IMR-90 (cell line): ENCODE data around the gene MAPKAPK2. TPM values are rescaled to one million over a fixed set of nuclear protein-coding genes. Genes with fewer than 3 reads are reported as not detected.

ENCODE experiments used
- ATAC-seq: fragments of 200-7000 bp; cut with Tn5 transposase; 2 replicates; pipeline ENCODE4 v1.9.1; 2020; ENCODE audit warnings: low read depth, mild to moderate bottlenecking, moderate library complexity
- BruUV-seq: library from RNA; stranded (reverse); fragments of 400-500 nt; replicated peaks from 2 replicates; lab custom pipeline; 2021; lab: Mats Ljungman, UMichigan
- CTCF ChIA-PET: fragments of 300-600 bp; formaldehyde crosslinking; extraction: SDS; loops from one replicate; lab custom pipeline; 2021; ENCODE audit warnings: antibody characterized with exemption; lab: Yijun Ruan, JAX
- POLR2A ChIA-PET: fragments of 300-600 bp; sonication (Branson Sonifier 250); formaldehyde crosslinking; loops from one replicate; lab custom pipeline; 2022; ENCODE audit warnings: antibody characterized with exemption; ENCODE audit not compliant: unreplicated experiment; lab: Charles Lee
- DNase-seq: peaks from one replicate; pipeline ENCODE4 v3.0.0; 2013
- H2AFZ ChIP-seq: replicated peaks from 2 replicates; pipeline ENCODE3; 2013; ENCODE audit warnings: low read length, mild to moderate bottlenecking; ENCODE audit not compliant: poor library complexity
- H2AK5ac ChIP-seq: 2 replicates; pipeline ENCODE4 v1.6.1; 2013; ENCODE audit warnings: low read depth, low read length, inconsistent platforms
- H2AK9ac ChIP-seq: replicated peaks from 2 replicates; pipeline ENCODE3; 2013; ENCODE audit warnings: mild to moderate bottlenecking, low read depth, low read length, moderate library complexity; ENCODE audit not compliant: poor library complexity
- H2BK120ac ChIP-seq: 2 replicates; pipeline ENCODE4 v1.6.1; 2013; ENCODE audit warnings: low read depth, low read length, inconsistent platforms
- H2BK15ac ChIP-seq: 3 replicates; pipeline ENCODE4 v1.6.1; 2013; ENCODE audit warnings: low read depth, low read length, inconsistent platforms
- H2BK20ac ChIP-seq: 2 replicates; pipeline ENCODE4 v1.6.1; 2013; ENCODE audit warnings: low read depth, mild to moderate bottlenecking, inconsistent platforms, low read length, moderate library complexity
- H2BK5ac ChIP-seq: 2 replicates; pipeline ENCODE4 v1.6.1; 2013; ENCODE audit warnings: mild to moderate bottlenecking, low read depth, low read length, inconsistent platforms; ENCODE audit not compliant: poor library complexity, severe bottlenecking
- H3K14ac ChIP-seq: replicated peaks from 2 replicates; pipeline ENCODE4 v1.6.1; 2013; ENCODE audit warnings: low read depth, low read length, inconsistent platforms
- H3K18ac ChIP-seq: 2 replicates; pipeline ENCODE4 v1.6.1; 2013; ENCODE audit warnings: low read depth, low read length, control low read depth
- H3K23ac ChIP-seq: 2 replicates; pipeline ENCODE4 v1.6.1; 2013; ENCODE audit warnings: low read depth, low read length, inconsistent platforms
- H3K27ac ChIP-seq: 2 replicates; pipeline ENCODE4 v1.5.1; 2013; ENCODE audit warnings: mild to moderate bottlenecking, control low read depth, low read length; ENCODE audit not compliant: insufficient read depth
- H3K27me3 ChIP-seq: 2 replicates; pipeline ENCODE4 v1.6.1; 2013; ENCODE audit warnings: low read length; ENCODE audit not compliant: control insufficient read depth, insufficient read depth
- H3K36me3 ChIP-seq: 2 replicates; pipeline ENCODE4 v1.6.1; 2013; ENCODE audit warnings: low read length, mixed read lengths; ENCODE audit not compliant: control insufficient read depth, insufficient read depth
- H3K4ac ChIP-seq: 2 replicates; pipeline ENCODE4 v1.6.1; 2013; ENCODE audit warnings: low read depth, low read length, inconsistent platforms
- H3K4me1 ChIP-seq: 2 replicates; pipeline ENCODE4 v1.6.1; 2013; ENCODE audit warnings: low read length, mixed read lengths; ENCODE audit not compliant: control insufficient read depth, insufficient read depth
- H3K4me2 ChIP-seq: 2 replicates; pipeline ENCODE4 v1.6.1; 2013; ENCODE audit warnings: low read depth, mild to moderate bottlenecking, control low read depth, low read length, moderate library complexity
- H3K4me3 ChIP-seq: 2 replicates; pipeline ENCODE4 v1.5.1; 2013; ENCODE audit warnings: low read depth, mild to moderate bottlenecking, control low read depth, low read length, moderate library complexity; ENCODE audit not compliant: insufficient read depth
- H3K56ac ChIP-seq: 2 replicates; pipeline ENCODE4 v1.6.1; 2013; ENCODE audit warnings: low read length, inconsistent platforms; ENCODE audit not compliant: insufficient read depth; ENCODE audit errors: extremely low read depth
- H3K79me1 ChIP-seq, 2 experiments: 2 replicates each; pipeline ENCODE4 v1.6.1; 2013; ENCODE audit warnings: low read length in 2 of 2, inconsistent platforms in 1 of 2, low read depth in 1 of 2
- H3K9ac ChIP-seq: 2 replicates; pipeline ENCODE4 v1.6.1; 2013; ENCODE audit warnings: low read depth, low read length, control low read depth
- H3K9me1 ChIP-seq: 2 replicates; pipeline ENCODE4 v1.6.1; 2013; ENCODE audit warnings: low read length, inconsistent platforms; ENCODE audit not compliant: insufficient read depth
- H3K9me3 ChIP-seq: 2 replicates; pipeline ENCODE4 v1.6.1; 2013; ENCODE audit warnings: low read length; ENCODE audit not compliant: control insufficient read depth, insufficient read depth
- H4K20me1 ChIP-seq: 2 replicates; pipeline ENCODE4 v1.6.1; 2013; ENCODE audit warnings: low read length, inconsistent platforms; ENCODE audit not compliant: insufficient read depth
- H4K5ac ChIP-seq: 2 replicates; pipeline ENCODE4 v1.6.1; 2013; ENCODE audit warnings: mild to moderate bottlenecking, low read depth, low read length, control low read depth
- H4K8ac ChIP-seq, 2 experiments: 2 replicates each; pipeline ENCODE4 v1.6.1; 2013; ENCODE audit warnings: low read depth in 2 of 2, low read length in 2 of 2, control low read depth in 1 of 2, inconsistent platforms in 1 of 2
- H4K91ac ChIP-seq: 2 replicates; pipeline ENCODE4 v1.6.1; 2013; ENCODE audit warnings: low read depth, low read length, inconsistent platforms; ENCODE audit not compliant: insufficient read depth
- NFE2L2 ChIP-seq: fragments of 150-350 bp; IDR thresholded peaks from 2 replicates; pipeline ENCODE4 v1.6.1; 2016; ENCODE audit warnings: low read depth, mild to moderate bottlenecking, low read length
- WGBS, 2 experiments: methylation state at CpG; one replicate each; pipeline versions ENCODE4 v1.1.5 to v1.1.7; 2013; ENCODE audit warnings: missing lambda C conversion rate in 2 of 2; ENCODE audit not compliant: insufficient read length in 1 of 2; ENCODE audit errors: extremely low coverage in 2 of 2; 5-methylcytosine and 5-hydroxymethylcytosine counted together
- dilution Hi-C: fragments of 300-500 bp; cut with HindIII; formaldehyde crosslinking; loops from one replicate; pipeline ENCODE4 v1.14.3; 2018; ENCODE audit warnings: low sequenced_read_pairs; ENCODE audit not compliant: unreplicated experiment
- in situ Hi-C: fragments of 300-500 bp; cut with MboI; formaldehyde crosslinking; loops from 3 replicates; pipeline ENCODE4 v1.14.3; 2019; ENCODE audit warnings: low sequenced_read_pairs, inconsistent platforms, mixed read lengths
- intact Hi-C: fragments of 100-400 bp; cut with micrococcal nuclease; formaldehyde crosslinking; loops from 2 replicates; pipeline ENCODE4 v1.10.0; 2022
- polyA plus RNA-seq, 3 experiments: library from polyadenylated mRNA; depleted of rRNA; stranded (reverse); fragments of >200 nt; gene quantifications; 2 replicates each; pipeline ENCODE4 v1.2.3, GENCODE V29; 2012; ENCODE audit warnings: low replicate concordance in 1 of 3
- total RNA-seq: library from RNA; depleted of rRNA; stranded (reverse); fragments of >200 nt; gene quantifications from 2 replicates; pipeline ENCODE4 v1.2.3, GENCODE V29; 2012

Gene MAPKAPK2
- total and polyA plus RNA-seq, 2 of the 4 experiments (the other 2 are of a cell fraction) = 56.5 to 66.4 TPM

DNA sequence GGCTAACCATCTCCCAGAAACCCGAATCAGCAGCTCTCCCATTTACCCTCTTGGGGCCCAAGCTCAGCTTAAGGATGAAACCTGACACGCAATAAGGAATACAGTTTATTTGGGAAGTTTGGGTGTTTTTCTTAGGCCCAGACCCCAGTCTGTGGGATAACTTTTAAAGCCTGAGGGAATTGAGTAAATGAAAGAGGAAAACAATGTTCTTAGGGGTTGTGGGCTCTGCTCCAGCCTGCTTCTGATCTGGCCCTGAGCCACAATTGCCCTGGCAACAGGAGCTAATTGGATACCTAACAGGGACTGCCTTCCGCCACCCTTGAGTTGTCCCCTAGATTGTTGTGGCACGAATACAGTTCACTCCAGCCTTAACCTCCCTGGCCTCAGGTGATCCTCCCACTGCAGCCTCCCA lies 29.2 kb upstream of the MAPKAPK2 start:
- POLR2A ChIA-PET = no interaction called here

More for the DNA sequence above, 29.2 kb upstream of the MAPKAPK2 start:
- no peak overlapping the region for H2BK20ac ChIP-seq
- H3K14ac ChIP-seq = no peak overlapping the region
- CTCF ChIA-PET = interaction anchor here (3.0 kb wide), 1 partner anchor 9 kb away, joined by 12 read pairs; no protein-coding TSS in a partner anchor
- H3K4me2 ChIP-seq = no peak overlapping the region
- no peak overlapping the region for H3K18ac ChIP-seq
- no peak overlapping the region for H2AK9ac ChIP-seq
- H3K9ac ChIP-seq = no peak overlapping the region
- H4K8ac ChIP-seq = no peak overlapping the region
- H2AFZ ChIP-seq = no peak overlapping the region
- no peak overlapping the region for H2BK5ac ChIP-seq
- intact Hi-C loops (no loop called here), dilution Hi-C loops (no loop called here), in situ Hi-C loops (no loop called here)
- ATAC-seq = no peak
- peaks cover 2% of the 10 kb centered on the region; the same call in 1 of the 2 replicates for H3K4me1 ChIP-seq
- H3K4ac ChIP-seq = no peak overlapping the region
- no peak overlapping the region for H2AK5ac ChIP-seq
- WGBS, 2 experiments = 100% methylated on average over 1 of the region's 4 CpGs; no CpG with 5 or more reads in 1 of the 2 experiments
- H3K9me3 ChIP-seq = peaks cover 2% of the 10 kb centered on the region; the same call in 1 of the 2 replicates
- no peak overlapping the region for H4K5ac ChIP-seq
- H3K79me1 ChIP-seq = peaks cover 0 to 10% of the 10 kb centered on the region in 2 experiments; a peak in 1 of 4 replicates
- H3K4me3 ChIP-seq = no peak overlapping the region
- H3K27ac ChIP-seq = no peak overlapping the region
- no peak overlapping the region for H2BK120ac ChIP-seq
- peaks cover 5% of the 10 kb centered on the region for H3K27me3 ChIP-seq
- no peak for TF ChIP-seq NFE2L2
- BruUV-seq = no TSS peak
- no peak for DNase-seq
- no peak overlapping the region for H3K56ac ChIP-seq
- no peak overlapping the region for H4K91ac ChIP-seq
- peaks cover 3% of the 10 kb centered on the region; the same call in 1 of the 2 replicates for H4K20me1 ChIP-seq
- H3K9me1 ChIP-seq = no peaks in the 10 kb centered on the region; the same call in none of the 2 replicates
- peaks cover 1% of the 10 kb centered on the region for H3K36me3 ChIP-seq
- no peak overlapping the region for H2BK15ac ChIP-seq
- no peak overlapping the region for H3K23ac ChIP-seq
